Loucy (cell line): ENCODE data around the gene SFXN5.

Experiments used
- H2AFZ ChIP-seq: fragments of 200-600 bp; sonication (generic); 2 replicates; pipeline ENCODE4 v1.6.0; 2016; ENCODE audit warnings: antibody characterized with exemption, mild to moderate bottlenecking, low read length, moderate library complexity
- H3F3A ChIP-seq: fragments of 200-600 bp; 2 replicates; pipeline ENCODE4 v1.6.0; 2016; ENCODE audit warnings: antibody characterized with exemption, low read depth, mild to moderate bottlenecking
- H3K27me3 ChIP-seq: fragments of 200-600 bp; sonication (generic); 2 replicates; pipeline ENCODE4 v1.6.1; 2014; ENCODE audit warnings: low read length, mild to moderate bottlenecking; ENCODE audit not compliant: insufficient read depth, poor library complexity, severe bottlenecking
- H3K36me3 ChIP-seq: fragments of 200-600 bp; sonication (generic); 2 replicates; pipeline ENCODE4 v1.6.1; 2016; ENCODE audit warnings: low read length; ENCODE audit not compliant: insufficient read depth
- H3K4me1 ChIP-seq: fragments of 200-600 bp; sonication (generic); 2 replicates; pipeline ENCODE4 v1.5.1; 2014; ENCODE audit warnings: low read length, mild to moderate bottlenecking; ENCODE audit not compliant: insufficient read depth, poor library complexity, severe bottlenecking
- H3K4me2 ChIP-seq: fragments of 200-600 bp; sonication (generic); 2 replicates; pipeline ENCODE4 v1.6.0; 2014; ENCODE audit warnings: antibody characterized with exemption, low read length, low read depth, mild to moderate bottlenecking; ENCODE audit not compliant: poor library complexity, severe bottlenecking
- H3K4me3 ChIP-seq: fragments of 200-600 bp; sonication (generic); 2 replicates; pipeline ENCODE4 v1.5.1; 2014; ENCODE audit warnings: low read length, mild to moderate bottlenecking, mixed read lengths; ENCODE audit not compliant: poor library complexity, severe bottlenecking
- H3K79me2 ChIP-seq: fragments of 200-600 bp; sonication (generic); 2 replicates; pipeline ENCODE4 v1.6.1; 2014; ENCODE audit warnings: low read length; ENCODE audit not compliant: insufficient read depth
- H3K9ac ChIP-seq: fragments of 200-600 bp; sonication (generic); 2 replicates; pipeline ENCODE4 v1.6.0; 2014; ENCODE audit warnings: mild to moderate bottlenecking, low read depth, low read length, moderate library complexity; ENCODE audit not compliant: poor library complexity, severe bottlenecking
- H3K9me2 ChIP-seq: fragments of 200-600 bp; sonication (generic); replicated peaks from 2 replicates; pipeline ENCODE4 v1.6.1; 2016; ENCODE audit warnings: low read depth, low read length, mixed read lengths
- H3K9me3 ChIP-seq: fragments of 200-600 bp; sonication (generic); 2 replicates; pipeline ENCODE4 v1.6.1; 2014; ENCODE audit warnings: mild to moderate bottlenecking, antibody characterized with exemption, low read length, low read depth; ENCODE audit not compliant: insufficient read depth
- H4K20me1 ChIP-seq: fragments of 200-600 bp; sonication (generic); 2 replicates; pipeline ENCODE4 v1.6.0; 2014; ENCODE audit warnings: antibody characterized with exemption, low read length, mild to moderate bottlenecking; ENCODE audit not compliant: insufficient read depth, poor library complexity, severe bottlenecking
- CTCF ChIP-seq: fragments of 200-600 bp; sonication (generic); conservative IDR thresholded peaks from 2 replicates; pipeline ENCODE4 v1.5.1; 2014; ENCODE audit warnings: mild to moderate bottlenecking, antibody characterized with exemption, low read length
- EZH2phosphoT487 ChIP-seq: fragments of 200-600 bp; IDR thresholded peaks from 2 replicates; pipeline ENCODE4 v1.6.1; 2018; ENCODE audit warnings: antibody characterized with exemption, mild to moderate bottlenecking, moderate library complexity, borderline replicate concordance

SFXN5 gene

GRCh38 chr2:72969706-72970105 lies 101.8 kb downstream of the SFXN5 start:
- Histone ChIP-seq H3K4me2 (no peak overlapping the region), H3K27me3 (no peaks in the 10 kb centered on the region), H3K9ac (no peak overlapping the region), H3K4me3 (no peak overlapping the region), H3K9me3 (no peaks in the 10 kb centered on the region), H3K36me3 (no peaks in the 10 kb centered on the region), H3F3A (no peaks in the 10 kb centered on the region), H4K20me1 (no peaks in the 10 kb centered on the region), H3K79me2 (no peaks in the 10 kb centered on the region), H2AFZ (no peak overlapping the region), H3K4me1 (peaks cover 7% of the 10 kb centered on the region), H3K9me2 (no peaks in the 10 kb centered on the region)
- no peak for TF ChIP-seq CTCF
- TF ChIP-seq EZH2phosphoT487: no peak

- H3K4me1 ChIP-seq: no peaks in the 10 kb centered on the region
- no peaks in the 10 kb centered on the region for H3K79me2 ChIP-seq
- no peaks in the 10 kb centered on the region for H3K27me3 ChIP-seq
- H3K4me3 ChIP-seq: no peak overlapping the region
- no peak overlapping the region for H2AFZ ChIP-seq
- H3K9ac ChIP-seq: no peak overlapping the region
- H4K20me1 ChIP-seq: no peaks in the 10 kb centered on the region
- TF ChIP-seq EZH2phosphoT487 (no peak), CTCF (no peak)
- no peaks in the 10 kb centered on the region for H3K9me3 ChIP-seq
- no peak overlapping the region for H3K4me2 ChIP-seq
- H3F3A ChIP-seq: no peaks in the 10 kb centered on the region
- no peaks in the 10 kb centered on the region for H3K36me3 ChIP-seq
- no peaks in the 10 kb centered on the region for H3K9me2 ChIP-seq
Observed at GRCh38 chr2:72968286-72968685, 103.2 kb downstream of the SFXN5 start.

- Histone ChIP-seq H3F3A (no peaks in the 10 kb centered on the region), H3K9me2 (no peaks in the 10 kb centered on the region), H3K9me3 (no peaks in the 10 kb centered on the region), H3K27me3 (no peaks in the 10 kb centered on the region), H2AFZ (no peak overlapping the region), H3K4me2 (no peak overlapping the region), H3K9ac (no peak overlapping the region), H4K20me1 (no peaks in the 10 kb centered on the region), H3K36me3 (no peaks in the 10 kb centered on the region), H3K4me3 (no peak overlapping the region), H3K4me1 (no peaks in the 10 kb centered on the region), H3K79me2 (no peaks in the 10 kb centered on the region)
- no peak for TF ChIP-seq CTCF
- no peak for TF ChIP-seq EZH2phosphoT487
Observed at GRCh38 chr2:72965770-72966450, 105.6 kb downstream of the SFXN5 start.
